Heart left ventricle (tissue), 16 donors: Measurements from ENCODE around the gene HHATL. TPM values are rescaled to one million over a fixed set of nuclear protein-coding genes. Genes with fewer than 3 reads are reported as not detected.
A peak's percentile ranks its signal among the peaks of the same experiment; 100 is the strongest.

ENCODE experiments used
- ATAC-seq, 4 donors: fragments of 200-7000 bp; cut with Tn5 transposase; one replicate each; pipeline ENCODE4 v1.9.1; 2020 to 2022; ENCODE audit warnings: moderate library complexity in 4 of 4, mild to moderate bottlenecking in 3 of 4, moderate number of reproducible peaks in 1 of 4
- DNase-seq, 5 donors: peaks; one replicate each; pipeline ENCODE4 v3.0.0-alpha.2; 2020
- H3K27ac ChIP-seq, 12 donors: fragments of 200-600 bp; sonication (generic) in 4 of 12; one replicate each; pipeline versions ENCODE4 v1.5.0 to v1.8.0; 2016 to 2022; ENCODE audit warnings: mild to moderate bottlenecking in 2 of 12
- H3K27me3 ChIP-seq, 9 donors: fragments of 200-600 bp; sonication (generic) in 2 of 9; one replicate each; pipeline versions ENCODE4 v1.5.1 to v1.8.0; 2016 to 2022; ENCODE audit warnings: mild to moderate bottlenecking in 3 of 9
- H3K36me3 ChIP-seq, 9 donors: fragments of 200-600 bp; sonication (generic) in 2 of 9; one replicate each; pipeline versions ENCODE4 v1.5.0 to v1.8.0; 2018 to 2022; ENCODE audit warnings: mild to moderate bottlenecking in 2 of 9
- H3K4me1 ChIP-seq, 12 donors: fragments of 200-600 bp; sonication (generic) in 4 of 12; one replicate each; pipeline versions ENCODE4 v1.5.0 to v1.8.0; 2016 to 2022; ENCODE audit warnings: mild to moderate bottlenecking in 3 of 12
- H3K4me3 ChIP-seq, 12 donors: fragments of 200-600 bp; sonication (generic) in 4 of 12; one replicate each; pipeline versions ENCODE4 v1.5.0 to v1.8.0; 2017 to 2022; ENCODE audit warnings: mild to moderate bottlenecking in 9 of 12, moderate library complexity in 4 of 12
- H3K9me3 ChIP-seq, 12 donors: fragments of 200-600 bp; sonication (generic) in 4 of 12; one replicate each; pipeline versions ENCODE4 v1.5.0 to v1.8.0; 2016 to 2022; ENCODE audit warnings: mild to moderate bottlenecking in 1 of 12
- CTCF ChIP-seq, 12 donors: fragments of 200-600 bp; sonication (generic) in 4 of 12; IDR thresholded peaks; one replicate each; pipeline versions ENCODE4 v1.5.0 to v1.8.0; 2018 to 2022; ENCODE audit warnings: antibody characterized with exemption in 12 of 12, mild to moderate bottlenecking in 5 of 12
- POLR2A ChIP-seq, 2 donors: fragments of 450-650 bp; IDR thresholded peaks; one replicate each; pipeline ENCODE4 v1.6.1; 2017; ENCODE audit warnings: antibody characterized with exemption in 2 of 2, mild to moderate bottlenecking in 2 of 2, moderate library complexity in 2 of 2
- WGBS, 4 donors: extraction: QIAGEN DNeasy Blood & Tissue Kit in 2 of 4; methylation state at CpG; one replicate each; pipeline versions ENCODE4 v1.1.5 to v1.1.7; 2013 to 2018; 5-methylcytosine and 5-hydroxymethylcytosine counted together
- intact Hi-C, 10 donors: fragments of 100-400 bp; cut with DNase I; formaldehyde crosslinking; loops; one replicate each; pipeline versions ENCODE4 v1.11.1 to v1.14.2; 2022
- polyA plus RNA-seq, 2 donors: library from polyadenylated mRNA; stranded (reverse); fragments of 200-250 nt; gene quantifications; one replicate each; pipeline ENCODE4 v1.2.3, GENCODE V29; 2013
- total RNA-seq, 9 donors: library from RNA; depleted of rRNA in 2 of 9; stranded (reverse); fragments of >200 nt in 2 of 9; fragmentation: NEBNext Ultra II Directional in 3 of 9; extraction: Animal tissue kit (Norgen Biotek cat#: 25700) in 3 of 9; gene quantifications; one replicate each; pipeline versions ENCODE4 v1.1.0 to v1.2.4, GENCODE V29; 2016 to 2023
- donor health status: ischemic (EF 13 %, LVEDD 7.1; RV severe dilation, severe dysfunction).
- donor health status: healthy with polysubstance abuse.
- donor health status: DM: no; HTN: yes; CAD: no.
- donor health status: DM: no; HTN: no; CAD: no.
- donor health status: ischemic (EF 25% LVEDD 6.9; RV normal size, moderate dysfunction).
- donor health status: ischemic (EF 25% LVEDD 5.7; RV mildly dilated, moderate dysfunction).
- donor health status: healthy.
- donor health status: DM: yes; HTN: yes; CAD: no.
- donor health status: ischemic (EF 35%, LVEDD 5.7; RV mildly dilated, moderate dysfunction).
- donor health status: nonischemic (EF 11% LVEDD 7.7; RV severe dilation, severe dysfunction).
- donor health status: DM: yes; HTN: yes; CAD: no.
- donor health status: PGD.
- donor health status: ischemic (EF 29% LVEDD 5.4; RV normal size, mild dysfunction).
- donor health status: nonischemic (EF 23%, LVEDD 6.1; RV moderate dilation, normal function).

Gene HHATL
- total and polyA plus RNA-seq, 11 donors, result 188 to 1,023 (median 538) TPM

GRCh38 chr3:42649006-42649405 lies 53.6 kb downstream of the HHATL start:
- peaks cover 0 to 65% (median 59%) of the 10 kb centered on the region in 9 donors for H3K36me3 ChIP-seq
- no peak overlapping the region for H3K4me3 ChIP-seq
- H3K4me1 ChIP-seq, result peaks cover 6 to 61% (median 36%) of the 10 kb centered on the region in 12 donors
- TF ChIP-seq POLR2A (IDR thresholded peaks at IDR 0.05) (no peak), CTCF (IDR thresholded peaks at IDR 0.05) (no peak)
- no peaks in the 10 kb centered on the region for H3K27me3 ChIP-seq
- no peak for DNase-seq
- 34 to 47% (median 43%) methylated on average over 2 of the region's 2 CpGs for WGBS, 4 donors
- intact Hi-C loops, result no loop called here
- H3K27ac ChIP-seq, result peak overlapping the region in 2 of 12 donors; percentile 11 to 41
- H3K9me3 ChIP-seq, result no peaks in the 10 kb centered on the region
- no peak for ATAC-seq

- no peaks in the 10 kb centered on the region for H3K9me3 ChIP-seq
- no peak for DNase-seq
- H3K4me3 ChIP-seq, result no peak overlapping the region
- H3K36me3 ChIP-seq, result peaks cover 0 to 75% (median 69%) of the 10 kb centered on the region in 9 donors
- H3K27ac ChIP-seq, result peak overlapping the region in 2 of 12 donors; percentile 14 to 34
- TF ChIP-seq POLR2A (IDR thresholded peaks at IDR 0.05) (no peak), CTCF (IDR thresholded peaks at IDR 0.05) (no peak)
- WGBS, 4 donors, result 60 to 66% (median 62%) methylated on average over 5 of the region's 5 CpGs
- ATAC-seq, result no peak
- H3K27me3 ChIP-seq, result no peaks in the 10 kb centered on the region
- H3K4me1 ChIP-seq, result peaks cover 6 to 51% (median 30%) of the 10 kb centered on the region in 12 donors
- intact Hi-C loops, result no loop called here
Observed at GRCh38 chr3:42647821-42648459, 54.7 kb downstream of the HHATL start.

Other genes starting within 250 kb of the HHATL start
- gene VIPR1, start 200.2 kb downstream of the HHATL start, total RNA-seq, result 1 to 10 TPM in 8 of 9 donors, under 1 TPM in 1; 0.96 to 5.4 (median 1.7) TPM
- gene VIPR1, start 200.2 kb downstream of the HHATL start, polyA plus RNA-seq, result 1 to 10 TPM; 3.0 to 3.5 TPM
- 10 to 100 TPM; 19.9 to 40.5 (median 28.9) TPM for gene SEC22C, start 120.8 kb downstream of the HHATL start, total RNA-seq
- 10 to 100 TPM; 17.4 to 35.1 TPM for gene SEC22C, start 120.8 kb downstream of the HHATL start, polyA plus RNA-seq
- 10 to 100 TPM; 10.7 to 16.9 (median 12.8) TPM for gene SS18L2, start 111.9 kb downstream of the HHATL start, total RNA-seq
- 10 to 100 TPM; 30.9 to 34.6 TPM for gene SS18L2, start 111.9 kb downstream of the HHATL start, polyA plus RNA-seq
- 10 to 100 TPM; 14.6 to 40.6 (median 20.9) TPM for gene NKTR, start 102.1 kb downstream of the HHATL start, total RNA-seq
- gene NKTR, start 102.1 kb downstream of the HHATL start, polyA plus RNA-seq, result 10 to 100 TPM; 10.7 to 31.3 TPM
- gene ZBTB47, start 49.1 kb downstream of the HHATL start, total RNA-seq, result 100 to 1,000 TPM in 7 of 9 donors, 10 to 100 TPM in 2; 76.6 to 184 (median 131) TPM
- gene ZBTB47, start 49.1 kb downstream of the HHATL start, polyA plus RNA-seq, result 100 to 1,000 TPM; 110 to 111 TPM
- 1 to 10 TPM in 2 of 9 donors, under 1 TPM in 6, not detected in 1; 0.19 to 5.6 (median 0.73) TPM for gene KLHL40, start 17.3 kb downstream of the HHATL start, total RNA-seq
- gene KLHL40, start 17.3 kb downstream of the HHATL start, polyA plus RNA-seq, result 1 to 10 TPM in 1 of 2 donors, under 1 TPM in 1; 0.61 to 6.8 TPM
- gene CCDC13, start 70.5 kb upstream of the HHATL start, total RNA-seq, result 1 to 10 TPM in 1 of 9 donors, under 1 TPM in 7, not detected in 1; 0.44 to 1.4 (median 0.83) TPM
- 1 to 10 TPM in 1 of 2 donors, under 1 TPM in 1; 0.53 to 1.1 TPM for gene CCDC13, start 70.5 kb upstream of the HHATL start, polyA plus RNA-seq
- 100 to 1,000 TPM; 170 to 353 (median 313) TPM for gene HIGD1A, start 101.7 kb upstream of the HHATL start, total RNA-seq
- gene HIGD1A, start 101.7 kb upstream of the HHATL start, polyA plus RNA-seq, result 100 to 1,000 TPM; 291 to 497 TPM
- gene ACKR2, start 106.6 kb upstream of the HHATL start, total RNA-seq, result 1 to 10 TPM in 4 of 9 donors, under 1 TPM in 5; 0.42 to 3.1 (median 0.67) TPM
- under 1 TPM; 0.22 to 0.57 TPM for gene ACKR2, start 106.6 kb upstream of the HHATL start, polyA plus RNA-seq
- under 1 TPM in 1 of 9 donors, not detected in 8; 0.14 TPM for gene CYP8B1, start 173.1 kb upstream of the HHATL start, total RNA-seq
- not detected for gene CYP8B1, start 173.1 kb upstream of the HHATL start, polyA plus RNA-seq
- gene ZNF662, start 203.3 kb upstream of the HHATL start, total RNA-seq, result 10 to 100 TPM in 1 of 9 donors, 1 to 10 TPM in 8; 1.0 to 11.1 (median 5.3) TPM
- 1 to 10 TPM in 1 of 2 donors, under 1 TPM in 1; 0.76 to 3.2 TPM for gene ZNF662, start 203.3 kb upstream of the HHATL start, polyA plus RNA-seq